Fibroblast of mammary gland (primary cell): ENCODE measurements around the gene PHF5A.
A peak's percentile ranks its signal among the peaks of the same experiment; 100 is the strongest.

Source experiments
- DNase-seq: peaks from one replicate; pipeline ENCODE4 v3.0.0-alpha.2; 2010; ENCODE audit warnings: low read depth
- H3K4me3 ChIP-seq: 2 replicates; pipeline ENCODE4 v1.5.1; 2011; ENCODE audit warnings: low read depth, mild to moderate bottlenecking, low read length, moderate library complexity; ENCODE audit not compliant: control insufficient read depth
- CTCF ChIP-seq: conservative IDR thresholded peaks from 2 replicates; pipeline ENCODE4 v1.5.1; 2011; ENCODE audit warnings: low read depth, low read length, inconsistent platforms; ENCODE audit not compliant: control insufficient read depth, insufficient read depth

PHF5A gene

GRCh38 chr22:41468381-41469217 is at the start of gene PHF5A, which contains the start of gene ACO2:
PHF5A (minus strand) TSS chr22:41468692; CDS start chr22:41468653, 39 bp downstream.
ACO2 (plus strand) TSS chr22:41469117; CDS start chr22:41469147, 30 bp downstream.
- TF ChIP-seq CTCF = no peak
- DNase-seq = peak; percentile 98
- H3K4me3 ChIP-seq = peak within 1 kb of the TSS; percentile 93

GRCh38 chr22:41518048-41518347 is 49.5 kb upstream of the PHF5A start:
- no peak for TF ChIP-seq CTCF
- no peak for DNase-seq
- no peak overlapping the region for H3K4me3 ChIP-seq

GRCh38 chr22:41517172-41518047 is 48.9 kb upstream of the PHF5A start:
- DNase-seq = peak; percentile 58
- H3K4me3 ChIP-seq = no peak overlapping the region
- peak; percentile 95 for TF ChIP-seq CTCF

GRCh38 chr22:41516462-41516861 is 48.0 kb upstream of the PHF5A start:
- DNase-seq = no peak
- no peak overlapping the region for H3K4me3 ChIP-seq
- TF ChIP-seq CTCF = no peak

- H3K4me3 ChIP-seq = no peak overlapping the region
- DNase-seq = no peak
- TF ChIP-seq CTCF = no peak
Measured at GRCh38 chr22:41513391-41513790, 44.9 kb upstream of the PHF5A start.

- no peak for TF ChIP-seq CTCF
- peak; percentile 66 for DNase-seq
Measured at GRCh38 chr22:41512421-41513194, 44.1 kb upstream of the PHF5A start.

More at GRCh38 chr22:41512421-41513194, 44.1 kb upstream of the PHF5A start:
- H3K4me3 ChIP-seq = no peak overlapping the region
